AG04449 (cell line): Measurements from ENCODE around the gene EIF2S2.

Source experiments
- CTCF ChIA-PET: fragments of 350-600 bp; formaldehyde crosslinking; extraction: SDS; loops from one replicate; lab custom pipeline; 2021; ENCODE audit warnings: antibody characterized with exemption; lab: Yijun Ruan, JAX
- POLR2A ChIA-PET: fragments of 400-600, 350-600 bp; formaldehyde crosslinking; extraction: SDS; loops from one replicate; lab custom pipeline; 2020; ENCODE audit warnings: antibody characterized with exemption, inconsistent platforms; lab: Yijun Ruan, JAX
- DNase-seq: peaks from one replicate; pipeline ENCODE4 v3.0.0-alpha.2; 2010; ENCODE audit warnings: low read depth, low spot score
- H3K4me3 ChIP-seq: 2 replicates; pipeline ENCODE4 v1.5.1; 2011; ENCODE audit warnings: low read depth, mild to moderate bottlenecking, control low read depth, low read length
- TF ChIP-seq, protein P1 (sequence below): IDR thresholded peaks from one replicate; pipeline ENCODE4 v1.5.1; 2011; ENCODE audit warnings: mild to moderate bottlenecking, moderate library complexity, low read length, control low read depth, inconsistent platforms; ENCODE audit not compliant: insufficient read depth; ENCODE audit errors: missing control alignments

Gene EIF2S2

GRCh38 chr20:34115232-34115631, 3.2 kb upstream of the EIF2S2 start:
- TF ChIP-seq, protein P1, sequence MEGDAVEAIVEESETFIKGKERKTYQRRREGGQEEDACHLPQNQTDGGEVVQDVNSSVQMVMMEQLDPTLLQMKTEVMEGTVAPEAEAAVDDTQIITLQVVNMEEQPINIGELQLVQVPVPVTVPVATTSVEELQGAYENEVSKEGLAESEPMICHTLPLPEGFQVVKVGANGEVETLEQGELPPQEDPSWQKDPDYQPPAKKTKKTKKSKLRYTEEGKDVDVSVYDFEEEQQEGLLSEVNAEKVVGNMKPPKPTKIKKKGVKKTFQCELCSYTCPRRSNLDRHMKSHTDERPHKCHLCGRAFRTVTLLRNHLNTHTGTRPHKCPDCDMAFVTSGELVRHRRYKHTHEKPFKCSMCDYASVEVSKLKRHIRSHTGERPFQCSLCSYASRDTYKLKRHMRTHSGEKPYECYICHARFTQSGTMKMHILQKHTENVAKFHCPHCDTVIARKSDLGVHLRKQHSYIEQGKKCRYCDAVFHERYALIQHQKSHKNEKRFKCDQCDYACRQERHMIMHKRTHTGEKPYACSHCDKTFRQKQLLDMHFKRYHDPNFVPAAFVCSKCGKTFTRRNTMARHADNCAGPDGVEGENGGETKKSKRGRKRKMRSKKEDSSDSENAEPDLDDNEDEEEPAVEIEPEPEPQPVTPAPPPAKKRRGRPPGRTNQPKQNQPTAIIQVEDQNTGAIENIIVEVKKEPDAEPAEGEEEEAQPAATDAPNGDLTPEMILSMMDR = no peak
- H3K4me3 ChIP-seq = no peak overlapping the region
- ChIA-PET CTCF (interaction anchor here (2.9 kb wide), 1 partner anchor 15 kb away, joined by 13 read pairs; no protein-coding TSS in a partner anchor), POLR2A (no interaction called here)
- no peak for DNase-seq

- ChIA-PET CTCF (interaction anchor here (2.9 kb wide), 1 partner anchor 15 kb away, joined by 13 read pairs; no protein-coding TSS in a partner anchor), POLR2A (no interaction called here)
- TF ChIP-seq, protein P1 = no peak
- DNase-seq = no peak
- H3K4me3 ChIP-seq = no peak overlapping the region
Observed at GRCh38 chr20:34114809-34115208, 2.8 kb upstream of the EIF2S2 start.

DNA sequence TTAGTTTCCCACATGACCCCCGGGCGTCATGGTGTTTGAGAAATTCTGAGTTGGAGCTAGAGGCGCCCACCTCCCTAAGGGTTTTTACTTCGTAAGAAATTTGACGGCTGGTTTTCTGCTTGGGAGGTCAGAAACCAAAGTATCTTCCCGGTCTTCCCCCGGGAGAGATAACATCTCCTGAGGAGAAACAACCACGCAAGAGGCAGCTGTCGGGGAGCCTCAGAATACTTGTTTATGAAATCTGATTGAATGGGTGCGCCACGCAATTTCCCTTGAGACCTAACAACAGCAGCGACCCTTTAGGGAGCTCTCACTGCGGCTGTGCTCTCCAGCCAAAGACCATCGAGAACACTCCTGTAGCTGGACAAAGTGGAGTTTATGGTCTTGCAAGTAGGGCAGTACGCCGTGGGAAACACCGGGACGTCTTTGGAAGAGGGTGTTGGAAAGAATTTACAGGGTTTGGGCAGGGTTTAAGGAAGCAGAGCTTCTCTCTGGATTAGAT, 608 bp upstream of the EIF2S2 start:
- CTCF ChIA-PET = interaction anchor here (1.0 to 1.9 kb wide), 9 partner anchors 10 to 251 kb away, joined by 3 to 12 read pairs (median 4); no protein-coding TSS in a partner anchor
- TF ChIP-seq, protein P1 = no peak
- POLR2A ChIA-PET = interaction anchor here (0.6 to 2.2 kb wide), 13 partner anchors 9 to 388 kb away, joined by 3 to 14 read pairs (median 4); partner anchors contain the start of genes CHMP4B, ITCH and RALY
- H3K4me3 ChIP-seq = peak overlapping the region; percentile 67
- no peak for DNase-seq

DNA sequence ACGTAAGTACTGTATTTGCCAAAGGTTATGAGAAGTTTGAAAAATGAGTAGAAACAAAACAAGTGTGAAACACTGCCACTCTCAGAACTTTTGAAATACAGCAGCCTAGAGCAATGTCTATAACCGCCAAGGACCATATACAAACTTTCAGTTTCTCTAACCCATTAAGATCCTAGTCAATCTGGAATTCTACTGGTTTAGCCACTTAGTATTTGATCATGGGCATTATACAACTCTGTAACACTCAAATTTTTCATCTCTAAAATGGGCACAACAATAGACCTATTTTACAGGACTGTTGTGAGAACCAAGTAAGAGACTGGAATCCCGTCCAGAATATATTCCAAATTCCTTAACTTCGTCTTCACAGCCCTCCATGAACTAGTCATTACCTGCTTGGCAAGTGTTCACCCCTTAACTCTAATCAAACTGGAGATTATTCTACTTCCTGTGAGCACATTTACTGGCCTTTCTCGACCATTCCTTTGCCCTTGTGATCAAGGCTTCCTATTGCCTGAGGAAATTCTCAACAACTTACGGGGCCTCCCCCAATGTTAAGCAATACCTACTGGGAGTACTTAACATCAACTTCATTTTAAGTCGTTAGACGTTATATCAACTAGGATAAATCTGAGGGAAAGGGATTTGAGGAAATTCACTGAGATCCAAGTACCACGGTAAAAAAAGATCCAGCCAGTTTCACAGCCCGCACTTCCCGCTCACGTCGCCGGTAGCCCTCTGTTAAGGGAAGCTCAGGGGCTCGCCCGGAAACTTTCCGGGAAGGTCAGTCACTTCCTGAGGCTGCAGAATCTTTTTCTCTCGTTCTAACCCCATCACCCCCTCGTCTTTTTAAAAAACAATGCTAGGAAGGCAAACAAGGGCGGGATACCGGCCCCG, 1.1 kb downstream of the EIF2S2 start:
- DNase-seq = no peak

GRCh38 chr20:34110025-34110744, 1.9 kb downstream of the EIF2S2 start:
- ChIA-PET POLR2A (no interaction called here), CTCF (interaction anchor here (1.1 kb wide), 1 partner anchor 247 kb away, joined by 3 read pairs; no protein-coding TSS in a partner anchor)
- H3K4me3 ChIP-seq = peak overlapping the region; percentile 92
- TF ChIP-seq, protein P1 = no peak
- DNase-seq = no peak

More for the DNA sequence above, 1.1 kb downstream of the EIF2S2 start:
- CTCF ChIA-PET = interaction anchor here (1.9 kb wide), 1 partner anchor 8 kb away, joined by 5 read pairs; no protein-coding TSS in a partner anchor
- POLR2A ChIA-PET = interaction anchor here (0.7 to 2.2 kb wide), 3 partner anchors 14 to 300 kb away, joined by 3 to 14 read pairs (median 7); partner anchors contain the start of genes CHMP4B and RALY
- TF ChIP-seq, protein P1 = no peak
- peak overlapping the region; percentile 92 for H3K4me3 ChIP-seq
